ENCODE results near the gene SRBD1.

The SRBD1 gene

GRCh38 chr2:45469314-45470099 is 141.6 kb downstream of the SRBD1 start:
- DNase-seq (ENCODE audit: low spot score), result no peak

- DNase-seq (ENCODE audit: low spot score), result no peak
Observed at GRCh38 chr2:45468279-45468678, 142.8 kb downstream of the SRBD1 start.

DNA sequence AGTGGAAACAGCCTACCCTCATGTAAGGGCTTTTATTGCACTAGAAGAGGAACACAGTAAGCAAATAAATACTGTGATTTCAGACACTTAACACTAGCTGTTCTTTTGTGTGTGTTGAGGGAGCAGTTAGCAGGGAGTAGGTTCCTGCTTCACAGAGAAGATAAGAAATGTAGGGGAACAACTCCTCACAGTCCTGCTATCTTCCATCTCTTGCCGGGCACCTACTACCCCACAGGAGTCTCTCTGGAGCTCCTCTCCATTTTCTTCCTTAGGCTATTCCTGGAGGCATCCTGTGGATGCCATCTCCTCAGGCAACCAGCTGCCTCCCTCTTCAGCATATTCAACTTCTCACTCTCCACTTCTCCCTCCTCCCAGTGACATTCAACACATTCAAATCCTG is 145.0 kb downstream of the SRBD1 start:
- DNase-seq (ENCODE audit: low spot score), result no peak

- DNase-seq (ENCODE audit: low spot score), result no peak
Observed at GRCh38 chr2:45460825-45461224, 150.2 kb downstream of the SRBD1 start.

- DNase-seq (ENCODE audit: low spot score), result no peak
Observed at GRCh38 chr2:45459860-45460259, 151.2 kb downstream of the SRBD1 start.

DNA sequence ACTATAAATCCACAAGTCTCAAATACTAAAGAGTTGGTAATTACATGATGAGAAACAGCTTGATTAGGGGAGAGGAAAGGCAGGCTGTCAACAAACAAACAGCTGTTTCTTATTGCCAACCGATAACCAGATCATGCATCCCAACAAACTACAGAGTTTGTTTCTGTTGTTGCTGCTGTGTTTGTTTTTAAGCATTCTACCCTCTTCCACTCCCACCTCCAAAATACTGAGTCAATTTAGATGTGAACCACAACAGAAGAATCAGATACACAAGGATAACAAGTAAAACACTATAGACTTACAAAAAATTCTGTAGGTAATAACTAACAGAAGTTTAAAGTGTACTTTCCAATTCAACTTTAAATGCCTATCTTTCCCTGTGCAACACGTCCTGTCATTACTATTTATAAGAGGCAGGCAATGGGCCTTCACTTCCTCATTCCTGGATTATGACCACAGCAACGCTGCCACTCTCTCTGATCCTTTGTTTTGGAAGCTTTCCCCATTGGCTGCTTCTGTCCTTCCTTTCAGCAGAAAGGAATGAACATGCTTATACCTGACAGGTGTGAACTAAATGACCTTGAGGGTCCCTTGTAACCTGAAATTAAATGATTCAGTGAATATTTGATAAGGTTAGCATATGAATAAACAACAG is 152.0 kb downstream of the SRBD1 start:
- DNase-seq (ENCODE audit: low spot score), result no peak

GRCh38 chr2:45457211-45457945 is 153.7 kb downstream of the SRBD1 start:
- no peak for DNase-seq (ENCODE audit: low spot score)

- DNase-seq (ENCODE audit: low spot score), result no peak
Observed at GRCh38 chr2:45452866-45453265, 158.2 kb downstream of the SRBD1 start.

- no peak for DNase-seq (ENCODE audit: low spot score)
Observed at GRCh38 chr2:45450634-45451033, 160.4 kb downstream of the SRBD1 start.

DNA sequence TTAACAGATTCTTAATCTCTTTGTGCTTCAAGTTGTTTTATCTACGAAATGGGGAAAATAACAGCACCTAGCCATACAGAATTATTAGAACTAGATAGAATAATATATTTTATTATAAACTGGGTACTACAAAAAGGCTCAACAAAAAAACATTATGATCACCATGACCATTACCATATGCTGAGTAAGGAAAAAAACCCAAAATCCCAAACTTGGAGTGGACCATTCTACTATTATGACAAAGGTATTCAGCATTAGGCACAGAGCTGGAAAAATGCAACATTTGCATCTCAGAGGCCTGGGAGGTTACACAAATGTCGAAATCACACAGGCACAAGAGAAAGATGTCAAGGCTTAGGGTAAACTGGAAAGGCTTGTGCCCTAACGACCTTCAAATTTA is 162.8 kb downstream of the SRBD1 start:
- DNase-seq (ENCODE audit: low spot score), result no peak

- no peak for DNase-seq (ENCODE audit: low spot score)
Observed at GRCh38 chr2:45446016-45446415, 165.1 kb downstream of the SRBD1 start.

GRCh38 chr2:45445037-45445436 is 166.0 kb downstream of the SRBD1 start:
- no peak for DNase-seq (ENCODE audit: low spot score)

GRCh38 chr2:45443012-45443411 is 168.1 kb downstream of the SRBD1 start:
- DNase-seq (ENCODE audit: low spot score), result no peak

DNA sequence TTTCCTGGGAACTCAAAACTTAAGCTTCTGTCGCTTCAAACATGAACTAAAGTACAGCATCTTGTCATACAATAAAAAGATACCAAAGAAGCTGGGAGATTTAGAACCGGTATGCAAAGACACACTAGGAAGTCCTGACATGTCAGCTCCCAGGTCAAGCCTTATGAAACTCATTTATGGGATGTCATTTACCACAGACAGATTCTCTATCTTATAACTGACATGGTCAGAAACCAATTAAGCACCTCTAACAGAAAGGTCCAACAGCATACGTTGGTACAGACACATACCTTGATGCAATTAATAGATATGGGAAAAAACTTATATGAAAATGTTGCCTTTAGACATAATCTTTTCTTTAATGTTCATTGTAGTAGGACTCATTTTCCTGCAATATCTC is 169.0 kb downstream of the SRBD1 start:
- no peak for DNase-seq (ENCODE audit: low spot score)

GRCh38 chr2:45441571-45441970 is 169.5 kb downstream of the SRBD1 start:
- DNase-seq (ENCODE audit: low spot score), result no peak

GRCh38 chr2:45439788-45440773 is 171.0 kb downstream of the SRBD1 start:
- DNase-seq (ENCODE audit: low spot score), result no peak

DNA sequence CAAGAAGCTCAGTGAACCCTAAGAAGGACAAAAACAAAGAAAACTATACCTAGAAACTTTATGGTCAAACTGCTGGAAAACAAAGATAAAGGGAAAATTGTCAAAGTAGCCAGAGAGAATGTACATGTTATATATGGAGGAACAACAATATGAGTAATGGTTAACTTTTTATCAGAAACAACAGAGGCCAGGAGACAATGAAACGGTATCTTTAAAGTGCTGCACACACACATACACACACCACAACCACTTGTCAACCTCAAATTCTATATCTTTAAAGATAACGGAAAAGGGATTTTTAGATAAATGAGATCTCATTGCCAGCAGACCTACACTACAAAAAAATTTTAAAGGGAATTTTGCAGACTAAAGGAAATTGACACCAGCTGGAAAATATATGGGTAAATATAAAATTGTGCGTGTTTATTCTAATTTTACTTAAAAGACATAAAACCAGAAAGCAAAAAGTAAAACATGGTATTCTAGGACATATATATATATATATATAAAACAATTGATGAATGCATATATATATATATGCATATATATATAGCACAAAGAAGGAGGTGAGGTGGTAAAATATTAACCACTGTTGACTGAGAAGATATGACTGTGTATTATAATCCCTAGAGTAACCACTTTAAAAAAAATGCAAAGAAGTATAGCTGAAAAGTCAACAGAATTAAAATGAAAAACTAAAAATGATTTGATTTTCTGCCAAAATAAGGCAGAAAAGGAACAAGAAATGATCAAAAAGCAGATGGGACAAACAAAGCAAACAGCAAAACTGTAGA is 172.0 kb downstream of the SRBD1 start:
- DNase-seq (ENCODE audit: low spot score), result no peak

- no peak for DNase-seq (ENCODE audit: low spot score)
Observed at GRCh38 chr2:45436456-45436855, 174.6 kb downstream of the SRBD1 start.

GRCh38 chr2:45435316-45435715 is 175.8 kb downstream of the SRBD1 start:
- DNase-seq (ENCODE audit: low spot score), result no peak

GRCh38 chr2:45433363-45433762 is 177.7 kb downstream of the SRBD1 start:
- DNase-seq (ENCODE audit: low spot score), result no peak

DNA sequence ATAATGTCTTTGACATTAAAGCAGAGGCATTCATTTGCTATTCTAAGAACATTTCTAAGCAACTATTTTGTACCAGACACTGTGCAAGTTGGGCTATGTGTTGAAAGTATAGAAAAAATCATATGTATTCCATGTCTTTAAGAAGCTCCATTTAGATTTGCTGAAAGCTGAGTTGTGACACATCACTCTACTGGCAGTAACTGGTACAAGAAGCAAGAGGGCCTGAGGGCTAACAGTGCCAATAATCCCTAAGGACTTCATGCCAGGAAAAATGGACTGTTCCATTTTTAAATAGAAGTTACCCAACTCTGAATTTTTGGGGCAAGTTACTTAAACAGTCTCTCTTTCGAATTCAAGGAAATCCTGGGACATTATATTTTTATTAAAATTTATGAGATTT is 178.7 kb downstream of the SRBD1 start:
- no peak for DNase-seq (ENCODE audit: low spot score)

All from hematopoietic multipotent progenitor cell treated with erythropoietin and hydrocortisone succinate and interleukin-3 and kit ligand, for 17 days (in vitro differentiated cells).